WERI-Rb-1 (cell line): ENCODE results near the gene ZAP70.

ENCODE experiments used
- DNase-seq: peaks from one replicate; pipeline ENCODE4 v3.0.0-alpha.2; 2020
- H3K27ac ChIP-seq: fragments of 250-450 bp; sonication (Bioruptor Pico); 2 replicates; pipeline ENCODE4 v1.5.1; 2020; ENCODE audit warnings: mild to moderate bottlenecking, moderate library complexity
- H3K27me3 ChIP-seq: fragments of 250-450 bp; sonication (Bioruptor Pico); 2 replicates; pipeline ENCODE4 v1.5.1; 2021; ENCODE audit warnings: mild to moderate bottlenecking, low read depth, moderate library complexity; ENCODE audit not compliant: insufficient read depth, severe bottlenecking
- H3K36me3 ChIP-seq: fragments of 250-450 bp; sonication (Bioruptor Pico); 2 replicates; pipeline ENCODE4 v1.5.1; 2020; ENCODE audit warnings: mild to moderate bottlenecking, moderate library complexity
- H3K4me3 ChIP-seq: 2 replicates; pipeline ENCODE4 v1.5.1; 2011; ENCODE audit warnings: low read depth, mild to moderate bottlenecking, control low read depth, low read length
- H3K9me3 ChIP-seq: fragments of 250-450 bp; sonication (Bioruptor Pico); 2 replicates; pipeline ENCODE4 v1.5.1; 2021; ENCODE audit warnings: mild to moderate bottlenecking, moderate library complexity; ENCODE audit not compliant: severe bottlenecking
- CTCF ChIP-seq: IDR thresholded peaks from 2 replicates; pipeline ENCODE4 v1.5.1; 2011; ENCODE audit warnings: low read depth, mild to moderate bottlenecking, control low read depth, inconsistent platforms, low read length

ZAP70 gene

GRCh38 chr2:97759727-97760407, 46.5 kb downstream of the ZAP70 start:
- Histone ChIP-seq H3K27ac (no peak overlapping the region), H3K9me3 (no peaks in the 10 kb centered on the region), H3K27me3 (no peaks in the 10 kb centered on the region), H3K4me3 (no peak overlapping the region), H3K36me3 (peaks cover 75% of the 10 kb centered on the region)
- no peak for DNase-seq
- no peak for TF ChIP-seq CTCF

- Histone ChIP-seq H3K36me3 (peaks cover 77% of the 10 kb centered on the region), H3K27me3 (no peaks in the 10 kb centered on the region), H3K9me3 (no peaks in the 10 kb centered on the region), H3K27ac (no peak overlapping the region), H3K4me3 (no peak overlapping the region)
- no peak for DNase-seq
- no peak for TF ChIP-seq CTCF
These were observed 47.2 kb downstream of the ZAP70 start for GRCh38 chr2:97760480-97761049.

GRCh38 chr2:97761192-97761591, 47.8 kb downstream of the ZAP70 start:
- H3K27me3 ChIP-seq, result no peaks in the 10 kb centered on the region
- H3K4me3 ChIP-seq, result no peak overlapping the region
- peaks cover 77% of the 10 kb centered on the region for H3K36me3 ChIP-seq
- TF ChIP-seq CTCF, result no peak
- no peak for DNase-seq
- H3K9me3 ChIP-seq, result no peaks in the 10 kb centered on the region
- H3K27ac ChIP-seq, result no peak overlapping the region

GRCh38 chr2:97763176-97763845, 49.9 kb downstream of the ZAP70 start:
- Histone ChIP-seq H3K27me3 (no peaks in the 10 kb centered on the region), H3K4me3 (no peak overlapping the region), H3K36me3 (peaks cover 62% of the 10 kb centered on the region), H3K27ac (no peak overlapping the region), H3K9me3 (no peaks in the 10 kb centered on the region)
- no peak for DNase-seq
- no peak for TF ChIP-seq CTCF

- H3K4me3 ChIP-seq, result no peak overlapping the region
- H3K27ac ChIP-seq, result no peak overlapping the region
- no peaks in the 10 kb centered on the region for H3K9me3 ChIP-seq
- no peaks in the 10 kb centered on the region for H3K27me3 ChIP-seq
- H3K36me3 ChIP-seq, result peaks cover 48% of the 10 kb centered on the region
- DNase-seq, result no peak
- TF ChIP-seq CTCF, result 0 out of 2 replicates have a peak, but pooled peaks have one; percentile 0
These were observed 51.3 kb downstream of the ZAP70 start for GRCh38 chr2:97764559-97765263.
